Stimulated activated CD8-positive, alpha-beta memory T cell treated with anti-CD3 and anti-CD28 coated beads, Interleukin-4, amount 100 ng/mL, for 24 hours (primary cell): Measurements from ENCODE around the gene SFRP2.
A peak's percentile ranks its signal among the peaks of the same experiment; 100 is the strongest.

Experiments used
- DNase-seq: peaks from one replicate; pipeline ENCODE4 v3.0.0-alpha.2; 2020; ENCODE audit warnings: low read depth

The SFRP2 gene

GRCh38 chr4:153794006-153794405 is 5.1 kb upstream of the SFRP2 start:
- DNase-seq: no peak

DNA sequence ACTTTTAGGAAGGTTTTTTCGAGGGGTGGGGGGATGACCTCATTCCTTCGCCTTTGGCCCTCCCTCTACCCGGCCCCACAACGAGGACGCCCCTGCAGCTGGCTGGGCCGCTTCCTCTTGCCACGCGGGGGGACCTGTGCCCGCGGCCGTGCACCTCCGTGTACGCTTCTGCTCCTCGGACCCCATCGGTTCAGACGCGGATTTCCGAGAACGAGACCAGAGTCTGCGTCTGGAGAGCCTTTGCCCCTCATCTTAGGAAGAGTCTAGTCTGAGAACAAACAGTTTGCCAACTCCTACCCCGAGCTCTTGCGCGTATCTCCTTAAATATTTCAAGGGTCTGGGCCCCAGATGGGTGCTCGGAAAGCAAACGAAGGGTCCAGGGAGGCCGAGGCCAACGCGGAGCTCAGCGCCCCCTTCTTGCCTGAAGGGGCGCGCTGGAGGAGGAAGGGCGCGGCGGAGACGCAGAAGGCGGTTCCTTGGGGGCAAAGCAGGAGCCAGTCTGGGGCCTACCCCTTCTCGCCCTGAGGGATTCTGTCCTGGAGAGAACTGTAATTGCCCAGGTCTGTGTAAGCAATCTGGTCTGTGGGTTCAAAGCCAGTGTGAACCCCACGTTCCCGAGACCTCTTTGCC is 3.9 kb upstream of the SFRP2 start:
- DNase-seq: no peak

DNA sequence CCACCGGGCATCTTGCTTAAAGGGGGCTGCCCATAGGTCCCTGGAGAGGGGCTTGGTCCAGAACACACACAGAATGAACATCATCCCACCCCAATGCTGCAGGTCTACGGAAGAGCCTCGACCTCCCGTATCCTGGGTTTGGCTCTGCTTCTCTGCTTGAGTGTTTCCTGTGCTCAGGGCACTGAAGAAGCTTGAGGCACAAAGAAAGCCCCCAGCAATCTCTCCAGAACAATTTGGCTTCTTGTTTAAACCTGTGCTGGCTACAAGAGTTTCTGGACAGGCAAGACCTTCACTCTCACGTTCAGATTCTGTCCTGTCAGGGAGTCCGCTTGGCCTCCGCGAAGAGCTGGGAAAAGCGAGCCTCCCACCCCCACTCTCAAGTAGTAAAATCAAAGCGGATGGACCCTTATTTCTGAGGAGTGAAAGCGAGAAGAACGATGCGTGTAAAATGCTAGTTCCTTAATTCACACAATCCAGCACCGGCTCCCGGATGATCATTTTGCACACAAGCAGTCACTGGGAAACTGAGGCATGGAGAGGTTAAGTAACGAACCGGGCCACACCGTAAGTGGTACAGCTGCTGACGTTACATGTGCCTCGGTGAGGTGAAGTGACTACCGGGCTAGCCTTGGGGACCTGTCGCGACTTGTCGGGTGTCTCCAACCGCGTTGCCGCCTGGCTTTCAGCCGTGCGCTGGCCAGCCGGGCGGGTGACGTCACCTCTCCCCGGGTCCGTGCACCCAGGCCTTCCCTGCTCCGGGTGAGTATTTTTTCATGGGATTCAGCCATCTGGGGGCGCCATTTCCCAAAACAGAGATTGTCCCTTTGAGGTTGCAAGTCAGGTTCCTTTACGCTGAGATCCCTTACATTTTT is 3.1 kb upstream of the SFRP2 start:
- no peak for DNase-seq

- peak; percentile 20 for DNase-seq
These were observed 2.2 kb upstream of the SFRP2 start for GRCh38 chr4:153790962-153791551.

- DNase-seq: no peak
These were observed 1.6 kb upstream of the SFRP2 start for GRCh38 chr4:153790500-153790865.

- DNase-seq: no peak
These were observed 1.0 kb upstream of the SFRP2 start for GRCh38 chr4:153789741-153790499.

DNA sequence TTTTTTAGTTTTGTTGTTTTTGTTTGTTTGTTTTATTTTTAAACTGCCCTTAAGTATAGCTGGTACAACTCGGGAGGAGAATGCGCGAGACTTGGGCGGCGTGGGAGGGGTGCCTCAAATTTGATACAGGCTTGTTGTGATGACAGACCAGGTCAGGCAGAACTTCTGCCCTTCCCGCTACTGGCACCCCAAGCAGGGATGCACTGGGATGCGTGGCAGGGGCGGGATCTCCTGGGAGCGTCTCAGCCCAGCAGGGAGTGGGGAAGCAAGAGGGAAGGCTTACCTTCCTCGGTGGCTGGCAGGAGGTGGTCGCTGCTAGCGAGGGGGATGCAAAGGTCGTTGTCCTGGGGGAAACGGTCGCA is 851 bp downstream of the SFRP2 start:
- no peak for DNase-seq

DNA sequence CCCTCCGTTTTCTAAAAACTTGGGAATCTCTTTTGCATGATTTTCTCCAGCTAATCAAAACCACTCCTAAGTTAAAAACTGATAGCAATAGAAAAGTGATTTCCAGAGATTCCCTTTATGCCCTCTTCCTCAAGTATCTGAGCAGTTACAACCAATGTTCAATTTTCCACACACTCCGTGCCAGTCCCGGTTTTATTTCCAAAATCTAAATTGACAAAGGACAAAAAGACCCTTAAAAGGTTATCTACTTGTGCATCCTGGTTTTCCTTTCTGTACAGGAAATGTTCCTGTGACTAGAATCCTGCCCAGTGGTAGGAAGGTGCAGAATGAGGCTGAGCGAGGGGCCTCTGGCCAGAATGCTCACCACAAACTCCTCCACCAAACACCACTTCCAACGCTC is 1.3 kb downstream of the SFRP2 start:
- DNase-seq: no peak

DNA sequence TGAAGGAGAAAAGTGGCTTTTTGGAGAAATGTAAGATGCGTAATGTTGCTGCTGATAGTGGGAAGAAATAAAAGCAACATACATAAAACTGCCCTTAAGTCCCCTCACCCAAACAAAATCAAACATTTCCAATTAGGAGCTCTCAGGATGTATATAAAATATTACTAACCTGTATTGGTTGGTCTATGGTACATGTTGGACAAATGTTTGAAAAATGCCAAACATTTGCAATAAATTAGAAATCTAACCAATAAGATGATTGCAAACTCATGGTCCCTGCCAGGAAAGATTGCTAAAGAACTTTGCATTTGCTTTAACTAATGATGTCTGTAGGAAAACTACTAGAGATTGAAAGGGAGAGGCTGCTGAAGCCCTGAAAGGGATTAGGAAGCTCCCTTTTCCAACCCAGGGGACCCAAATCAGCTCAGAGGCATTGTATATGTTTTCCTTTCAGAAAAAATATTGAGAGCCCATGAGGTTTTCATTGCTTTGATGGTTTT is 1.8 kb downstream of the SFRP2 start:
- DNase-seq: no peak

- no peak for DNase-seq
These were observed 2.8 kb downstream of the SFRP2 start for GRCh38 chr4:153785910-153786721.

DNA sequence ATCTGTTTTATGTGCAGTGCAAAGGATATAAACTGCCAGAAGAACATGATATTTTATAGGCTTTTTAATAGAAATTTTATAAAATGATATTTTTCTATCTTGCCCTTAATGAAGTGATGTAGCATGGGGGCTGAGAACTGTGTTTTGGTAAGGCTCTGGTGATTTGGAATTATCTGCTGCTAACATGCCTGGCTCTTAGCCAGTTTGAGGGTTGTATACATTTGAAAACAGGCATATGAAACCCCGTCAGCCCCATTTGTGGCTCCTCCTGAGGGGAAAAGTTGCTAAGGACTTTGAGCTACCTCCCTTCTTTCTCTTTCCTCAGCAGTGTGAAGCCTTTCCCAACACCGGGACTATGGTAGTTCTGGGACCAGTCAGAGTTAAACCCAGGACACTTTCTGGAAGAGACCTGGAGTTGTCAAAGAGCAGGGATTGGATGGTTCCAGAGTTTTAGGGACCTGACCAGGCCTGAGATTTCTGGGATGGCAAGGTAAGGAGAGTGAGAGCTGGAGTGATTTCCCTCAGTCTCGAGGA is 4.7 kb downstream of the SFRP2 start:
- no peak for DNase-seq

DNA sequence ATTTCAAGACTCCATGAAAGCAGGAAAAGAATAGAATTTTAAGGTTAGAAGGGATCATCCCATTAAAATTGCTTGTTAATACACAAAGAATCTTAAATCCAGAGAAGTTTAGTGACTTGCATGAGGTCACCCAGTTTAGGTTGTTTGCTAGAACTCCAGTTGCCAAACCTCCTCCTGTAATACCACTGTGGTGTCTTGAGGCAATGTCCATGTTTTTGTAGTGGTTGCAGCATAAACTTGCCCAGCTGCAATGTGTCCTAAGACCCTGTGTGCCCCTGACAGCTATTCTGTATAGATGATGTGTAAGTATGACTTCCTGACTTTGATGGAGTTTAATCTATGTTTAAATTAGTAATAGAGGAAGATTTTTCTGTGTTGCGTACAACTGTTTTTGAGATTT is 6.3 kb downstream of the SFRP2 start:
- DNase-seq: no peak

DNA sequence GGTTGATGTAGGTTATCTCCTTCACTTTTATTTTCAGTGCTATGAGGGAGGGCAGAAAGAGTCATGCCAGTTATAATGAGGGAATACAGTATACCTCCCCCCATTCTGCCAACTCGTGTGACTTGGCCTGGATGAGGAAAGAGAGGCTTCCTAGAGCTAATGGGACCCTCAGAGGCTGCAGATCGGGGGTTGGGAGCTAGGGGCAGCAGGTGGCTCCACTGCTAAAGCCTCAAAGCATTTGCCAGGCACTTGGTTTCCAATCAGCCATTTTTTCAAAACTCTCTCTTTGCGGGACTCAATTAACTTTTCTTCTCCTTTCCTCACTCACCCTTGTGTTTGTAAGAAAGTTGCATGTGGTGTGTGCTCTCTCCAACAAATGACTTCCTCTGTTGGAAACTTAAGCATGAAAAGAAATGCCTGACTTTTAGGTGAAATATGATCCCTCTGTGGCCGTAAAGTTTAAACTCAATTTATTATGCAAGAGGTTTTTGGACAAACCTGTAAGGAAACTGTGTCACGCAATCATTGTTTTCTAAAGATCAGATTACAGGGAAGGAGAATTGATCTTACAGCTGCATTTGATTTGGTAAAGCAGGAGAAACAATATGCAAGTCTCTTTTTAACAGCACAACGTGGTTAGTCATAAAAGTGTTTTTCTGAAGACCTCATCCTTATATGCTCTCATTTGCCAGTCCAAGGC is 7.0 kb downstream of the SFRP2 start:
- DNase-seq: no peak

GRCh38 chr4:153781280-153781679 is 7.6 kb downstream of the SFRP2 start:
- no peak for DNase-seq

DNA sequence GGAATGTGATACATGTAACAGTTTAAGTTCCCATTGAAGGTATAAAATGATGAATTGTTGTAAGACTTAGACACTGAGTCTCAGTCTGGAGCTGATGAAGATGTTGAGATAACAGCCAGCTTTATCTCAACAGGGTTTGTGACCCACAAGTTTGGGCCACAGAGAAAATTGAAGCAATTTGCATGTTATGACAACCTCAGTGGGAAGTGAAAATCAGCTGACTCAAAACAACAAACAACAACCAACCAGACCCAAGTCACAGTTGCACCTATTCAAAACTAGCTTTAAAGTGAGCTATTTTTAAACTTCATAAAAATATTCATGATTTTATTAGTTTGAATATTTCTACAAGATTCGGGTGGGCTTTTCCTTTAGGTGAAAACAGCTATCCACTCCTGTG is 8.0 kb downstream of the SFRP2 start:
- no peak for DNase-seq

GRCh38 chr4:153780221-153780620 is 8.7 kb downstream of the SFRP2 start:
- DNase-seq: no peak

GRCh38 chr4:153778383-153778782 is 10.5 kb downstream of the SFRP2 start:
- DNase-seq: no peak

DNA sequence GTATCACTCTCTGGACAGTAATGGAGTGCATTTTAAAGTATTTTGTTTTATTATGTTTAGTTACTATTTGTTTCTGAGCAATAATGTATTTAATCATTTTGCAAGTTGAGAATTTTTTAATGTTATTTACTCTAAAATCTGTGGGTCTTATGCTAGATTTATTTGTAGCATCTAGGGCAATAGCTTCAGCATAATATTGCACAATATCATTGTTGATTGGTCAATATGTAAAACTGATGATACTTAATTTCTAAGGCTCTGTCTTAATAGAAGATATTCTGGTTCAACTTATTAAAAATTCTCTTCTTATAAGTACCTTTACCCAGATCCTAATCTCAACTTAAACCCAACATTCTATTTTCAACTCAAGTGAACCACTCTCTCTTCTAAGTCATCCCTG is 11.5 kb downstream of the SFRP2 start:
- no peak for DNase-seq

DNA sequence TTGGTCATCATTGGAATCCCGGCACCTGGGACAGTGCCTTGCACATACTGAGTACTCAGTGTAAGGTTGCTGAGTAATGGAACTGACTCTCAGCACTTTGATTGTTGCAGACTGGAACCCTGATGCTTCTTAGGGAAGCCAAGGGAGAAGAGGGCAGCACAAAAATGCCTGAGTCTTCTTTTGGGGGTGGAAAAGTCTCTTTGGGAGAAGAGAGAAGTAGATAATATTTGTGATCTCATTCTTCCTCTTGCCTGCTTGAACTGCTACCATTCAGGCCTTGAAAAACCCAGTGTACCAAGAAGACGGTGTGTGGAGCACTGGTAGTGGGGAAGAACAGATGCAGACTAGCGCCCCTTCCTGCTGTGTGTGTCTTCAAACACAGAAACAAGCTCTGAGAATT is 12.3 kb downstream of the SFRP2 start:
- DNase-seq: no peak

DNA sequence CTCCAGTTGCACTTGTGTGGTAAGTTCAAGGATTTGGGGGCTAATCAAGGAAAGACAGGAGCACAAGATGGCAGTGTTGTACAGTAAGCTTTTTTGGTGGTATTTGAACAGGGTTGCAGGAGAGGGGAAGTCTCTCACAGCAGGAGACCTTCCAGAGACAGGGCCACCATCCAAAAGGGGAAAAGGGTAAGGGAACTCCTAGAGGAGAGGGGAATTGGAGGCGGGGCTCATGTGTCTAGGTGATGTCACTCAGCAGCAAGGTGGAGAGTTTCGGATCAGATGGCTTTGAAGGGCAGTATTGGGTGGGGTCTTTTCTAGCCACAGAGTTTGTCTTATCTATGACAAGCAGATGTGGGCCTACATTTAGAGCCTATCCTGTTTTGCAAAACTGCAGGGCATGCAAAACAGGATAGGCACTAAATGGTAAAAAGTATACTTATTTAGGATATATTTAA is 15.6 kb downstream of the SFRP2 start:
- no peak for DNase-seq

DNA sequence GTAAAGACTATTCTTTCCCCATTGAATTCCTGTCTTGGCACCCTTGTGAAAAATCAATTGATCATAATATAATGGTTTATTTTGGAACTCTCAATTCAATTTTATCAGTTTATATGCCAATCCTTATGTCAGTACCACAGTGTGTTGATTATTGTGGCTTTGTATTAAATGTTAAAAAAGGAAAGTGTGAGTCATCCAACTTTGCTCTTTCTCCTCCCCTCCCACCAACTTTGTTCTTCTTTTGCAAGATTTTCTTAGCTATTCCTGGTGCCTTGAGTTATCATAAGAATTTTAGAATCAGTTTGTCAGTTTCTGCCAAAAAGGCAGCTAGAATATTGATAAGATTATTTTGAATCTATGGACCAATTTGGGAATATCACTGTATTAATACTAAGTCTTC is 17.8 kb downstream of the SFRP2 start:
- DNase-seq: no peak
